Stimulated activated CD4-positive, alpha-beta T cell treated with anti-CD3 and anti-CD28 coated beads, Interleukin-15, amount 100 ng/mL, for 24 hours (primary cell): ENCODE measurements around the gene SKIDA1.

ENCODE experiments used
- DNase-seq: peaks from one replicate; pipeline ENCODE4 v3.0.0-alpha.2; 2020

SKIDA1 gene

DNA sequence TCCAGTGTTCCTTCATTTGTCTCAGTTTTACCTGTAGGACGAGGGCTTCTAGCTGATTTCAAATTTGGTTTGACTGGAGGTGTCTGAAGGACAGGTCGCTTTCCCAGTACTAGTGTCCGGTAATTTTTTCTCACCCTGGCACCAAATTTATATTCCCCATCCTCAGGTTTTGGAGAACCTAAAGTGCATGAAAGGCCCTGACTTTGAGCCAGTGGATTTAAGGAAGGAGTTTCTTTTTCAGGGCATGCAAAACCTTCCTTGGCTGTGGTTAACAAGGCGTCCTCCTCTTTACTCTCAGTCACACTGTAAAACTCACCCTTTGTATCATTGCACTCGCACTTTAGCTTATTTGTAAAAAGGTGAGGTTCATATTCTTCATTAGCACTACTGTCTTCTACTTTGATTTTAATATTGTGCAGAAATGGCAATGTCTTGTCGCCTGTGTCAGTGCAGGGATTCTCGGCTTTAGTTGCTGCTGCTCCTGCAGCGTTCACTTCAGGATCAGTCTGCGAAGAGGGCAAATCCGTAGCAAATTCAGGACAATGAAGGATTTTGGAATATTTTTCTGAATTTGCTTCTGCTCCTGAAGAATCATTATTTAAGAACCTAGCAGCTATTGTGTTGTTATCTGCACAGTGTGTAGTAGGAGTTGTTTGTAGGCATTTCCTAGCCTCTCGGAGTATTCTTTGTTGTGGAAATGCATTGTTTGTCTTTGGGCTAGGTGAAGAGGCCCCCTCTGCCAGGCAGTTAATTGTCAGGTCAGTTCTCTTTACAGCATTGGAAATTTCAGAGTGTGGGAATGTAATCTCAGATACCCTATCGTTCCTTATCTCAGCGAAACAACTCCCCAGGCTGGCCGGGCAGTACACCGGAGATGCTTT, 9.9 kb downstream of the SKIDA1 start:
- no peak for DNase-seq

DNA sequence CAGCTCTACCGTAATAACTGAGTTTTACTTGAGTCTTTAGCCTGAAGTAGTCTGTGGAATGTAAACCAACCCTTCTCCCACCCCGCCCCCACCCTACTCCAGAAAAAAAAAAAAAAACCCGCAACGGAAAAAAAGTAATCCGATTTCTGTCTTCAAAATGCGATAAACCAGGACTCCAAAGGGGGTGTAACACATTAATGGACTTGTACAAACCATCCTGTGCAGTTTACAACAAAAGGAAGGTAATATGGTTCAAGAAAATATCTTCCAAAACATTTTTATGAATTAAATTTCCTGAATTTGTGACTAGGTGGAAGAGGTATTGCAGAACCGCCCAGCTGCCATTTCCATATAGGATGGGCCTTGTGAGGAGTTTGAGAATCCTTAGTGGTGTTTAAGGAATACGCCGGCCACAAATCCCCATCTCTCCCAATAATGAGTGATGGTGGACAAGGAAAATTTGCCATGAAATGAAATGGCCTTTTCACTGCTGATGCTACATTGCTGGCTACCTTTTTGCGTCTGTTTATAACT, 10.6 kb downstream of the SKIDA1 start:
- no peak for DNase-seq

DNA sequence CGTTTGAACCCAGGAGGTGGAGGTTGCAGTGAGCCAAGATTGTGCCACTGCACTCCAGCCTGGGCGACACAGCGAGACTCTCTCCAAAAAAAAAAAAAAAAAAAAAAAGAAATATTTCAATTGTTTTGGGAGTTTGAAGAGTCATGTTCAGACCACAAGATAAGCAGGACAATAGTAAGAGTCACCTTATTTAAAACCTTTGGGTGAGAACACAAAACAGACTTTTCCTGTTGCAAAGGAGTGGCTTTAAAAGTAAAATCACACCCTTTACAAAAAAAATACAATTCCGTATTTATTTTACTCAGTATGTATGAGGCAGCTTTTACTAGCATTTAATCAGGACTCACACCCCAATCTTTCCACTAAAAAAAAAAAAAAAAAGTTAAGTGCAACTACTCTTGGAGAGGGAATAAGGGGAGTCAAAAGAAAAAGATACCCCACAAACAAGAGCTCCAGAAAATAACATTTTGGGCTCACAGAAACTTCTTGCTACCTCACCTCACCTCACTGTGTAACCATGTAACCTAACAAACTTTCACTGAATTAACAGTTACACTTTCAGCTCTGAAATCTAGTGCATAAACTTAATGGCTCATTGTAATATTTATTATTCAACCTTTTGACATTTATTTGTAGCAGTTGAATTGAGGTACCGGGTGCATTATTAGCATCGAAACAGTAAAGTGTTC, 11.2 kb downstream of the SKIDA1 start:
- no peak for DNase-seq

DNA sequence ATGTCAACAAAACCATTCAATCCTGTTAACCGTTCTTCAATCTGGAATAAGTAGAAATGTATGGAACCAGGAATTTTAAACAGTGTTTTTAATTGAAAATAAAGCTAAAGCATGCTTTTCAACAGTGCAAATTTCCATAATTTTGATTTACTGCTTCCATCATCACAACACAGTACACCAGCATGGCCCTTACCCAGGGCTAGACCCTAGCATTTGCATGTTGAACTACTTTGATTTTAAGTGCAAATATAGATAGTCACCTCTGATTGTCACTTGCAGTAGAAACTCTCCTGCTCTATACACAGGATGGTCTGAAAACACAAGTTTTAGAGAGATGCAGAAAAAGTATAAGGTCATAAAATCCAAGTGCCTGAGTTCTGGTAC, 12.1 kb downstream of the SKIDA1 start:
- no peak for DNase-seq

DNA sequence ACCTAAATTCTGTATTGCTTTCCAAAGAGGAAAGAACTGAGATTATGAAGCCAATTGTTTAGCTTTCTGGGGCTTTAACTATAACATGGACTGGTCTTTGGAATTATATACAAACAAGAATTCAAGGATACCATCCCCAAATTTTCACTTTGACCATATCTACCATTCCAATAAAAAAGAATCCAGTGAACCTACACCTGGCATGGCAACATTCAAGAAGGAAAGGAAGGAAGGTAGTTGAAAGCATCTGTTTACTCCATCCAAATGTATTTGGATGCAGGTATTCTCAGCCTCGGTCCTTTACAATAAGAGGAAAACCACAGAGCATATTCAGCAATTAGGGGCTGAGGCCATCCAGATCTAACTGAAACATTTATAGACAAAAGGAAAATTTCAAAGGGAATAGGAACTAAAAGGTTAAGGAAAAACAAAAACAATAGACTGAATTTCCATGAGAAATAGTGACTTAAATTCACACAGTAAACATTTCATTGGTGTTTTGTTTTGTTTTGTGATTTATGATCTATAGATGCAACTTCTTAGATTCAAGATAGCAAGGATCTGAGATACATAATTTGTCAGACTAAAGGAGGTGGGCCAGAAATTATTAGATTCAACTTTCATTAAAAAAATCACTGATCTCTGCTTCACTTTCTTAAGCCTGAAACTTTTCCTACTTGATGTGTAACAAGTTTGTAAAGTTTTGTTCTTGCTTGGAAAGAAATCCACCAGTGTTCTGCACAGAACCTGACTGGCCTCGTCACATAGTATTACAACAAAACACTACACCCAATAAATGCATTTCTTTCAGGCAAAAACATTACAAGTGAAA, 12.7 kb downstream of the SKIDA1 start:
- no peak for DNase-seq

DNA sequence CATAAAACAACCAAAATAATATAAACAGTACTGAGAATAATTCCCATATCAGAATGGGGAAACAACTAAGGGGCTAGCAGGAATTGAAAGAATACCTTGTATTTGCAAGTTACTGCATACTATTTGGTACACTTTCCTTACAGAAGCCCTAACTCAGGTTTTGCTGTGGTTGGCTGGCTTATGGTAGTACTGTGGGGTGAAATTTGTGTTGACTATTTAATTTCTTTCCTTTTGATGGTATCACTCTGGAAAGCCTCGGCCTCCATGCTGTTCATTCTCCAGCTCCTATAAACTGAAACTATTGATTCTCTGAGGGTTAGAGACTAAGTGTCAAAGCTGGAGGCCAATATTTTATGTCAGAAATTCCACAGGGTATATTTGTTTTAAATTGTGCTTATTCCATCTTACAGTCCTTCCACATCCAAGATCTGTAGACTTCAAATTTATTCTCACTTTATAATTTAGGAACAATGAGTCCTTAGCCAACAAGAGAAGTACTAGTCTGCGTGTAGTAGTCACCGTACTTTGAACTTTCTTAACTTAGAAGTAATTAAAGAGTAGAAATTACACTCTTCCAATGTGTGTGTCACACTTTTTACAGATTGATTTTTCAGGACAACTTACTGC, 13.4 kb downstream of the SKIDA1 start:
- DNase-seq = no peak

DNA sequence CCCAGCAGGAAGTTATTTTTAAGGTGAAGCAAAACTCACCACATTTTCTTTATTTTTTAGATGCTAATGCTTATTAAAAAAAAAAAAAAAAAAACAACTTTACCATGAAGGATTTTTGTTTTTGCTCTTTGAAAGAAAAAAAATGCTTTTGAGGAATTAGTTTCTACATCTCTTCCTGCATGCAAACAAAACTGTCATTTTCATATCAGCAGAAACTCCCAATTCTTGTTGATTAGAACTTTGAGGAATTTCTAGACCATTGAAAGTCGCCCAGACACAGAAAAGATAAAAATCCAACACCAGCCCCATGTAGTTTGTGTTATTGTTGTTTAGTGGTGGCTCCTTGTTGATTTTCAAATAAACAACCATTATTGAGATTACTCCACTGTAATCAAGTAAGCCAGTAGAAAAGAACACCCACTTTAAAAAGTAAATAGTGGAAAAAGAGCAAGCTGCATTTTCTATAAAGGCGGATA, 14.3 kb downstream of the SKIDA1 start:
- DNase-seq = no peak

DNA sequence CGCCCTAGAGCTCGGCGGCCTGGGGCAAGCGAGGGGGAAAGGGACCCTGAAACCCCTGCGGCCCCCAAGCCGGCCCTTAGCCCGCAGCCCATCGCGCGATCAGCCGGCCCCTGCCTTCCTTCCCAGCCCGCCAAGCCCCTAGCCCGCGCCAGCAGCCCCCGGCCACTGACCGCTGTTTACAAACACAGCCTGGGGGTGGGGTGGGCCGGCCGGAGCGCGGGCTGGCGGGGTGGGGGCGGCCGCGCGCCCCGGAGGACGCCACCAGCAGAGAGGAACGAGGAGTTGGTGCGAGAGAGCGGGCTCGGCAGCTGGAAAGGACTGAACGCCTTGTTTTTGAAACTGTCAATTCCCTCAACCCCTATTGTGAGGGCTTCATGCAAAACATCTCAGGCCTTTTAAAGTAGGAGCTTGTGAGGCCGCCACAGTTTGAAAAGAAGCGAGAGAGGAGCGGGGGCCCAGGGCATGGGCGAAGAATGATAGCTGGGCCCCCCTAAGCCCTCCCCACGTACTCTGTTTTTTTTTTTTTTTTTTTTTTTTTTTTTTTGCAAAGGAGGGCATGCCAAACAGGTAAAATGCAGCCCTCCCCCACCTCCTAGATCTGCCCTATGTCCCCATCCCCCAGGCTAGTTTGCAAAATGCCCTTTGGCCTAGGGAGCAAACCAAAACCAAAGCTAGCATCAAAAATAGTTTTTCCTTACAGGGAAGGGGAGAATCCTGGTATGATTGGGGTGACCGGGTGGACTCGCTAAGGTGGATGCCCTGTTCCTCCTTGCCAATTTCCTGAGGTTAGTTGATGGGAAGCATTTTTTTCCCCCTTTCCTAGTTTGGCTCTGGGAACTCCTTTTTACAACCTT, 15.0 kb downstream of the SKIDA1 start:
- DNase-seq = no peak

DNA sequence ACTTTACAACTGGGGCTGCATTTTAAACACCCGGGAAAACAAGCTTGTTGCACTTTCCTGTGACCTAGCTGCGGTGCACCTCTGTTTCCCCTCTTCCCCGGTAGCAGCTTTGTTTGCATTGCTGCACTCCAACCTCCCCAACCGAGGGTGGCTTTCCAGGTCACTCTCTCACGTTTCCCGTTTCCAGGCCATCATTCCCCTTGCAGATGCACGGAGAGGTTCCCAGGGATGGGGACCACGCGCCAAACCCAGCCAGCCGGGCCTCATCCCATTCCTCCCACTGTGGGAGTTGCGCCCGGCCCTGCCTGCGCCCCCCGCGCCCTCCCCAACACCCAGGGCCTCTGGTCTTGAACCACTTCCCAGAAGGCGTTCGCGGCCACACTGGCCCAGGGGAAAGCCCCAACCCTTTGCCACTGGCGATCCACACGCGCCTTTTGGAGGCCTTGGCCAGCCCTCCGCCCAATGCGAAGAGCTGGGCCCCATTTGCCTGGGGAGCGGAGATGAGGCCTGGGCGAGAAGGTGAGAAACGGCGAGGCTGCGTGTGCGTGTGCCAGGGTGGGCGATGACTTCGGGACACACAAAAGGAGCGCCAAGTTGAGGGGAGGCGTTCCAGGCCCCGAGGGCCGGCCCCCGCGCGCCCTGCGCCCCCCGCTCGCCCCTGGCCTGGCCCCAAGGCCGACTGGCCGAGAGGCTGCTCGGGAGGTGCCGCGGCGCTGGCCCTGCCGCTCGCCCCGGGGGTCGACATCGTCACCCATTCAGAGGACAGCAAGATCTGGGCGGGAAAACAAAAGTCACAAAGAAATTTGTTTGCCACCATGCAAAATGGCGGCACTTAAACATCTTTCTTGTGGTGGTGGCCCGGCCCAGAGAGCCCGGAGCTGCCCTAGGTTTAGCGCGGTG, 15.9 kb downstream of the SKIDA1 start:
- DNase-seq = no peak

DNA sequence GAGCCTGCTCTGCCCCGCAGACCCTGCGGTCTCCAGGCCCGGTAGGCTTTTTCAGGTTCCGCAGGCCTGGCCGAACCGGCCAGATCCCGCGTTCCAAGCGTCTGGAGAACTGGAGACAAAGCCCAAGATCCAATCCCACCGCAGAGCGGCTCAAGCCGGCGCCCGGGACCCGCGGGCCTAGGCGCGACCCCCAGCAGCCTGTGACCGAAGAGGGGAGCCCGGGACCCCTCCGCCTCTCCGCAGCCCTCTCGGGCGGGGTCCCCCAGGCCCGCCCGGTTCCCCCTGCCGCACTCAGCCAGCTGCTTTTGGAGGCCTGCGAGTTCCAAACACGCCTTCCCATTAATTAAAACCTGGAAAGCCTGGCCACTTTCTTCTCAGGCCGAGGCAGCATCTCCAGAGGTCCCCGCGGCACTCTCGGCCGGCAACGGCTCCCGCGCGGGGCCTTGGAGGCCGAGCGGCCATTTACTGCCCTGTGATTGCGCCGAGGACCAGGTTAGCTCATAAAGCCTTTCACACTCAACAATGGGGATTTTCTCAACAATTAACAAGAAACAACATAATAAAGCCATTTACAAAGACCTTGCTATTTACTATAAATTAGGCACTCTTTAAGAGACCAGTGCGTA, 16.7 kb downstream of the SKIDA1 start:
- no peak for DNase-seq

DNA sequence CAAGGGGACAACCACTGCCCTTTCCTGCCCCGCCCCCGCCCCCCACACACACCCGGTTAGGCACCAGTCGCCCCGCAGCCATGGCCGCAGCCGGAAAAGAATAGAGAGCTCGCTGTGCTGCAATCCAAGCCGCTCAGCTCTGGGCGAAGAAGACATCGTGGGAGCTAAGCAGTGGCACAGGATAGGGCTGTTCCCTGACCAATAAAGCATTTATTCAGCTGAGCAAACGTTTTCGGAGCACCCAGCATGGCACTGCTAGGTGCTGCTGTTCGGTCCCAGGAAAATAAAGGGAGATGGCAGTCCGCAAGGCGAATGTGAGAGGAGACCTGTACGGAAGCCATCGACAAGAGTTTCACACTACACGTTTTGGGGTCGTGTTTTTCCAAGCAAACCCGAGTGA, 18.3 kb downstream of the SKIDA1 start:
- no peak for DNase-seq

DNA sequence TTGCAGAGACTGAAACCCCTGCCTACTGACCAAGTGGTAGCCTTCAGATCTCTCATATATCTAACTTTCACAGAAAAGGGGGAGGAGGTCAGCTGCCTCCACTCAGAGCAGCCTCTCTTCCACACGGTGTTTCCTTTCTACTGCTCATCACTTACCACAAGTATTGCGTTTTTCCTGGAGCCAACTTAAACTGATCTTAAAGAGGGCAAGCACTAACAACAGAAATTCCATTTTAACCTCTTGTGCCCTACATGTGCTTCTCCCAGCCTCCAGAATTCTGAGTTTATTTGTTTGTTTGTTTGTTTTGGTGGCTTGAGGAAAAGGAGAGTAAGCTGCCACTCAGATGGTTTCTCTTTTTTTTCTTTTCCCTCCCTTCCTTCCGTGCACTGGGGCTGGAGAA, 19.1 kb downstream of the SKIDA1 start:
- no peak for DNase-seq

DNA sequence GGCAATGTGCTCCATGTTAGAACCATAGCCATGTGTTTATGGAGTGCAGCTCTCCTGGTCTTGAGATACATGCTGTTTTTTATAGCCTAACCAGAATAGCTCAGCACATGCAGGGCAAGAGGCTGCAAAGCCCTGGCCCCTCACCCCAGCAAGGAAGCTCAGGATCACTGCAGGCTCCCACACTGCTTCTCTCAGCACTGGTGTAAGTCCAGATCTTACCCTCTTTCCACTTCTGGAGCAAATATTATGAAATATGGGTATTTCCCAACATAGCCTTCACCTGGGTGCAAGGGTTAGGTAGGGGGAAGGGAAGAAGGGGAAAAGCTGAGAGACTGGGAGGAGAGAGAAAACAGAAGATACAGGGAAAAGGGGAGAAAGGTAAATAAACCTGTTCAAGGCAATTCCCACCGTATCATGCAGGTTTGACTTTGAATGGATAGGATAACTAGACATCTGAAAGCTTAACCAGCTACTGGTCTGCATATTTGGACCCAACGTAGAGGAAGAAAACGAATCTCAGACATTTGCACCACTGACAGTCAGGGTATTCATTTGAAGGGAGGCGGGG, 19.7 kb downstream of the SKIDA1 start:
- no peak for DNase-seq

DNA sequence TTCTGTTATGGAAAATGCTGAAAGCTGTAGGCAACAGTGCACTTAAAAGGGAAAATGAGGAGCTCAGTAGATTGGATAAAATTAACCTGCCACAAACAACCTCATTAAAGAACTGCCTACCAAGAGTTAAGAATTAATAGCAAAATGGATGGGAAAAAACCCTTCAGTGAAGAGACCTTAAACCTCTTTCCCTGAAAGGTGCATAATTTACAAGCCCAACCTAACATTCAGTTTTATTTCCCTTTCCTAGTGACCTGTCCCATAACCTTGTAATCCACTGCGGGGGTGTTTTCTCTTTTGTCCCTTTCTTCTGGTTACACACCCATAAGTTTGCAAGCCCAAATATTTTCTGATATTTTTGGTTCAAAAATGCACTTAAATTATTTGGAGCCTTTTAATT, 21.9 kb downstream of the SKIDA1 start:
- no peak for DNase-seq

DNA sequence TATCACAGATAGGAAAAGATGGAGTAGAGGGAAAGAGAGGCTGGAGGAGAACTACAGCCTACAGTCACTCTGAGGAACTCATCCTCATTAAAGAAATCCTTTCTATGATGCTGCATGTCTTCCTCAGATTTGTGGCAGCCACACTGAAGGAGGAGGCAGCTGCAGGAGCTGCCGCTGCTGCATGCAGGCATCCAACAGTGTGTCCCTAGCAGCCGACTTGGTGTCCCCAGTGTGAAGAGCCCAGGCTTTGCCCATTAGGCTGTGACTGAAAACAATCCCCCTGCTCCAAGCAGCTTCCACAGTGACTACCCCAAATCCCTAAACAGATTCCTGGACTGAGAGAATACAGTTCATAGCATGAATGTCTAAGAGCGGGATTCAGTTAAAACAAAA, 23.1 kb downstream of the SKIDA1 start:
- no peak for DNase-seq

DNA sequence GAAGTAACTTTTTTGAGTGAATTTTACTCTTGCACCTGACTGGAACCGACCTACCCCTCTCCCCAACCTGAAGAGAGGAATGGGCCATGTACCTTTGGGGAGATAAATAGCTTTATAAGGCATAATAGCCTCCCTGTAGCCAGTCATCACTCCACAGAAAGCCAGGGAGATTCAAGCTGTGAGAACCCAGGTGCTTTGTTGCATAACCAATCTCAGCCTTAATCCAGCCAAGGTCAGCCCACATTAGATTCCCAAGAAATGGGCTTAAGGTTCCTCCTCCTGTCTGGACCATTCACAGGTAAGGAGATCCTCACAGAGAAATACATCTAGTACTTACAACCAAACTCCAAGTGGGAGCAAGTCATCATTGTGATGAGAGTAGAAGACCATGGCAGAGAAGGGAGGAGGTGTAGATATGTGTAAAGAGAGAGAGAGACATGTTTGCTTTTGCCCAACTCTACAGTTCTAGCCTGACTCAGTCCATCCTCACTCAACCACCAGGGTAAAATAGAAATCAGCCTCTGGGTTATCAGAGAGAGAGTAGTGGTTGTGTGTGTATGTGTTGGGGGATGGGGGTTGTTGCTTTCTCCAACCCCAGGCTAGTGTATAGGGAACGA, 23.6 kb downstream of the SKIDA1 start:
- no peak for DNase-seq

DNA sequence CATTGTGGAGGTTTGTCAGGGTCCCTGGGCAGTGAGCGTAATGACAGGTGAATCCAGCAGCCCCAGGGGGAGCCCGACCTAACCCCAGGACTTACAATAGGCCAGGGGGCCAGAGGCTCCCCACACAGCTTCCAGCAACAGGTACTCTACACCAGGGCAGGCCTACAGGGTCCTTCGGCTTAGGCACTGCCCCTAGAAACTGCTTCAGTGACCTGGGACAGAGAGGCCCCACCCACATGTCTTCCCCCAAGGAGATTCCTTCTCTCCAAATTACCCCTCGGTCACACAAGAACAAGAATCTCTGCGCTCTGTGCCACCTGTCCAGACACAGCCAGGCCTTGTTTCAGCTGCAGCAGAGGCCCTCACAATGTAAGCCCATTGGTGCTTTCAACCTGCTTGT, 24.4 kb downstream of the SKIDA1 start:
- no peak for DNase-seq

DNA sequence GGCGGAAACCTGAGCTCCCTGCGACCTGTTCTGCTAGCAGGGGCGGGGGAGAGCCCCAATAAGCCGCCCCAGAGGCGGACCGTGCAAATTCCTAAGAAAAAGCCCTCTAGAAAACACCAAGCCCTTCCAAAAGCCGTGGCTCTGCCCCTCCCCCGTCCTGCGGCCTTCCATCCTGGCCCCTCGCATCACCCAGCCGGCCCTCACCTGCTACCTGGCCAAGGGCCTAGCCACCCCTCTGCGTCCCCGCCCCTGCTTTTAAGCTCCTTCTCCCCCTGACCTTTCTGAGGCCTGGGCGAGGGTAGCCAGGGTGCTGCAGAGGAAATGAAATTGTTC, 24.9 kb downstream of the SKIDA1 start:
- DNase-seq = no peak
